Measurements from ENCODE around the gene GRM4. TPM values are rescaled to one million over a fixed set of nuclear protein-coding genes. Genes with fewer than 3 reads are reported as not detected.

GRM4 gene
- total and polyA plus RNA-seq, 9 donors = under 0.01 to 0.37 (median 0.08) TPM; not detected in 2

DNA sequence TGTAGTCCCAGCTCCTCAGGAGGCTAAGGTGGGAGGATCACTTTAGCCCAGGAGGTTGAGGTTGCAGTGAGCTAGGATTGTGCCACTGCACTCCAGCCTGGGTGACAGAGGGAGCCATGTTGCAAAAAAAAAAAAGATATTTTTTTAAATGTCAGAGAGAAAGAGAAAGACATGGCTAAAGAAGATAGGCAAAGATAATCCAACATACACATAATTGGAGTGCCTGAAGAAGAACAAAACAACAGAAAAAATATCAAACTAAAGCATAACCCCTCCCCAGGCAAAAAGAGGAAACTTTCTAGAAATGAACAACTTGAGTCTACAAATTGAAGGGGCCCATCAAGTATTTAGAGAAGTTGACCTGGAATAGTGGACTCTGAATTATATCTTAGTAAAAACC lies 14.0 kb upstream of the GRM4 start:
- no peaks in the 10 kb centered on the region for H3K27me3 ChIP-seq
- TF ChIP-seq, protein P1, sequence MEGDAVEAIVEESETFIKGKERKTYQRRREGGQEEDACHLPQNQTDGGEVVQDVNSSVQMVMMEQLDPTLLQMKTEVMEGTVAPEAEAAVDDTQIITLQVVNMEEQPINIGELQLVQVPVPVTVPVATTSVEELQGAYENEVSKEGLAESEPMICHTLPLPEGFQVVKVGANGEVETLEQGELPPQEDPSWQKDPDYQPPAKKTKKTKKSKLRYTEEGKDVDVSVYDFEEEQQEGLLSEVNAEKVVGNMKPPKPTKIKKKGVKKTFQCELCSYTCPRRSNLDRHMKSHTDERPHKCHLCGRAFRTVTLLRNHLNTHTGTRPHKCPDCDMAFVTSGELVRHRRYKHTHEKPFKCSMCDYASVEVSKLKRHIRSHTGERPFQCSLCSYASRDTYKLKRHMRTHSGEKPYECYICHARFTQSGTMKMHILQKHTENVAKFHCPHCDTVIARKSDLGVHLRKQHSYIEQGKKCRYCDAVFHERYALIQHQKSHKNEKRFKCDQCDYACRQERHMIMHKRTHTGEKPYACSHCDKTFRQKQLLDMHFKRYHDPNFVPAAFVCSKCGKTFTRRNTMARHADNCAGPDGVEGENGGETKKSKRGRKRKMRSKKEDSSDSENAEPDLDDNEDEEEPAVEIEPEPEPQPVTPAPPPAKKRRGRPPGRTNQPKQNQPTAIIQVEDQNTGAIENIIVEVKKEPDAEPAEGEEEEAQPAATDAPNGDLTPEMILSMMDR (IDR thresholded peaks at IDR 0.05) = no peak
- no peak for TF ChIP-seq EP300 (IDR thresholded peaks at IDR 0.05)
- TF ChIP-seq POLR2A (IDR thresholded peaks at IDR 0.05) = no peak
- no peak overlapping the region for H3K27ac ChIP-seq
- peaks cover 1% of the 10 kb centered on the region for H3K4me1 ChIP-seq (ENCODE audit: insufficient read depth)
- H3K4me3 ChIP-seq = no peak overlapping the region
- H3K9me3 ChIP-seq = peaks cover 0 to 4% of the 10 kb centered on the region in 2 donors
- no peak for DNase-seq
- H3K36me3 ChIP-seq = no peaks in the 10 kb centered on the region
- intact Hi-C loops (cut with DNase I) = loop anchor here in 3 of 4 donors (5.0 to 10.0 kb wide), 5 partner anchors 105 to 573 kb away; partner anchors contain the start of genes IP6K3 (in 2 of the 3) and UQCC2 (in 2 of the 3)

GRCh38 chr6:34158876-34159275 lies 13.0 kb upstream of the GRM4 start:
- no peak for DNase-seq
- intact Hi-C loops (cut with DNase I) = loop anchor here in 3 of 4 donors (5.0 to 10.0 kb wide), 5 partner anchors 104 to 572 kb away; partner anchors contain the start of genes IP6K3 (in 2 of the 3) and UQCC2 (in 2 of the 3)
- peaks cover 0 to 4% of the 10 kb centered on the region in 2 donors for H3K9me3 ChIP-seq
- H3K4me1 ChIP-seq (ENCODE audit: insufficient read depth) = peaks cover 5% of the 10 kb centered on the region
- H3K36me3 ChIP-seq = no peaks in the 10 kb centered on the region
- TF ChIP-seq, protein P1 (IDR thresholded peaks at IDR 0.05) = no peak
- TF ChIP-seq POLR2A (IDR thresholded peaks at IDR 0.05) (no peak), EP300 (IDR thresholded peaks at IDR 0.05) (no peak)
- WGBS, 3 donors = 88 to 96% (median 94%) methylated on average over 3 of the region's 3 CpGs
- H3K27ac ChIP-seq = no peak overlapping the region
- no peak overlapping the region for H3K4me3 ChIP-seq
- no peaks in the 10 kb centered on the region for H3K27me3 ChIP-seq

DNA sequence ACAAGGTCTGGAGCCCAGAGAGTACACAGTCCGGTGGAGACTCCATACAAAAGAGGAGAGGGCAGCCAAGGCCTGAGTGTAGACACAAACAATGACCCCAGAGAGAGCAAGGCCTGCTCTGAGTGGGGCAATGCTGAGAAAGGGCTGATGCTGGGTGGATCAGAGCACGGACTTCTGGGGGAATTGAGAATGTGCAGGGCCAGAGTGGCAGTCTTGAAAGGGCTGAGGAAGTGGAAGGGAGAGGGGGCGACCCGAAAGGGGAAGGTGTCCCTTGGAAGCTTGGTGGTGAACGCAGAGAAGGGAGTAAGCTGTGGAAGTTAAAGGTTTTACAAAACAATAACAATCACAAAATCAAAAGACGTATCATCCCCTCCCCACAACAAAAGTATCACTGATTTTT lies 12.0 kb upstream of the GRM4 start:
- intact Hi-C loops (cut with DNase I) = loop anchor here in 3 of 4 donors (5.0 to 10.0 kb wide), 5 partner anchors 103 to 571 kb away; partner anchors contain the start of genes IP6K3 (in 2 of the 3) and UQCC2 (in 2 of the 3)
- 58 to 62% (median 61%) methylated on average over 6 of the region's 6 CpGs for WGBS, 3 donors
- Histone ChIP-seq H3K4me1 (ENCODE audit: insufficient read depth) (peaks cover 3% of the 10 kb centered on the region), H3K27me3 (no peaks in the 10 kb centered on the region), H3K36me3 (no peaks in the 10 kb centered on the region), H3K9me3 (peaks cover 0 to 4% of the 10 kb centered on the region in 2 donors), H3K27ac (no peak overlapping the region), H3K4me3 (no peak overlapping the region)
- DNase-seq = no peak
- TF ChIP-seq EP300 (IDR thresholded peaks at IDR 0.05) = no peak
- TF ChIP-seq, protein P1 (IDR thresholded peaks at IDR 0.05) = no peak
- TF ChIP-seq POLR2A (IDR thresholded peaks at IDR 0.05) = no peak

GRCh38 chr6:34157236-34157830 lies 11.4 kb upstream of the GRM4 start:
- no peak for DNase-seq
- Histone ChIP-seq H3K36me3 (no peaks in the 10 kb centered on the region), H3K4me1 (ENCODE audit: insufficient read depth) (peaks cover 3% of the 10 kb centered on the region), H3K9me3 (peaks cover 0 to 4% of the 10 kb centered on the region in 2 donors), H3K4me3 (no peak overlapping the region), H3K27me3 (no peaks in the 10 kb centered on the region), H3K27ac (no peak overlapping the region)
- TF ChIP-seq POLR2A (IDR thresholded peaks at IDR 0.05) (no peak), EP300 (IDR thresholded peaks at IDR 0.05) (no peak)
- TF ChIP-seq, protein P1 (IDR thresholded peaks at IDR 0.05) = no peak
- WGBS, 3 donors = 71 to 78% (median 74%) methylated on average over 10 of the region's 10 CpGs
- intact Hi-C loops (cut with DNase I) = loop anchor here in 3 of 4 donors (5.0 to 10.0 kb wide), 5 partner anchors 103 to 570 kb away; partner anchors contain the start of genes IP6K3 (in 2 of the 3) and UQCC2 (in 2 of the 3)

Measured in ovary (tissue), 9 donors.